GM12892 (cell line): ENCODE results near the gene ATP11A.

Source experiments
- POLR2A ChIP-seq: IDR thresholded peaks from 2 replicates; pipeline ENCODE4 v1.6.1; 2011; ENCODE audit warnings: low read depth, low read length, control low read depth
- POLR2AphosphoS5 ChIP-seq: IDR thresholded peaks from 2 replicates; pipeline ENCODE4 v1.6.1; 2011; ENCODE audit warnings: low read depth, low read length, control low read depth
- TAF1 ChIP-seq: IDR thresholded peaks from 2 replicates; pipeline ENCODE4 v1.6.1; 2011; ENCODE audit warnings: low read depth, mild to moderate bottlenecking, control low read depth, low read length, borderline replicate concordance

- TF ChIP-seq POLR2A (no peak), TAF1 (no peak), POLR2AphosphoS5 (no peak)
These were observed 102.7 kb downstream of the ATP11A start for GRCh38 chr13:112792511-112792910.
